Measurements from ENCODE around the gene MAGI2.

DNA sequence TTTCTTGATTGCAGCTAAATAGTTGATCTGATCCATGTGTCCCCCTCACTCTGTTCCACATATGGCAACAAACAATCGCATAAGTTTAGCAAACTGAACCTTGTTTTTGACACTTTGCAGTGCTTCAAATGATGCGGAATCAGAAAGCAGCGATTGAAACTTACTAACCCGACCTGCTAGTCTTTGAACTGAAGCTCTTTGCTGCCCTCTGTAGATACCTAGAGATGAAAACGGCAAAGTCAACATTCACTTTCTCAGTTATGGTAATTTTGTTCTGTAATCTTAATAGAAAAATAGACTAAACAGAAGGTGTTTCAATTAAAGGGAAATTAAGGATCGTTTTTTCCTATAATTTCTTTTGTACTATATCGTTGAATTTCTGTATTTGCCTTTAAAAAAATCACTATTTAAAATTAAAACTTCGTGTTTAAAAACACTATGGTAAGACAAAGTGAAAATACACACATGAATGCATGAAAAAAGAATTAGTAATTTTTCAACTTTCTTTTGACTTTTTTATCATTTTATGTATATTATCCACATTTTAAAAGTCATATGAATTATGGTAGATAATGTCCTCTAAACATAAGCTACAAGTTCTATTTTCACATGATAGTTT lies 276.5 kb downstream of the MAGI2 start:
- TF ChIP-seq POLR2A (IDR thresholded peaks at IDR 0.05) (no peak), CTCF (IDR thresholded peaks at IDR 0.05) (peak; percentile 24 to 60 (median 52))

Data from body of pancreas (tissue), 4 donors.